ENCODE measurements around the gene SMIM8.

DNA sequence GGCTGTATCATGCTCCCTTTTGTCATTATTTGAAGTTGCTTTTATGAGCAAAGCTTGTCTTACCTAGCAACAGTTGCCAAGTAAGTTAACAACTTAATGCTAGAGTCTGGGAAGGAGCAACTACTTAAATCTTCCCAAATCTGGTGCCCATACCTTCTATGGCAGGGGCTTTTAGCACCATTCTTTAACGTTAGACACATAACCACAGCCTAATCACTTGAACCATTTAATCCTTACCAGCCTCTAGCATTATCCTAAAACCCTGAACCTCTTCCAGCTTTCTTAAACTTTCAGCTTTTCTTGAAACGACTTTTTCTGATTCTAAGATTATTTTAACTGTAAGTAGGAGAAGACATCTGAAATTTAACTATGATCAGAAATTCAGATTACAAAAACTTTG lies 22.3 kb downstream of the SMIM8 start, which contains the start of gene C6orf163:
- TF ChIP-seq CTCF (IDR thresholded peaks at IDR 0.05), result no peak
- no peak for TF ChIP-seq POLR2A (IDR thresholded peaks at IDR 0.05)

Data from Peyer's patch (tissue), 4 donors.